Prostate gland (tissue), 2 donors: Measurements from ENCODE around the gene GLT1D1.

Source experiments
- POLR2A ChIP-seq: fragments of 450-650 bp; IDR thresholded peaks from one replicate; pipeline ENCODE4 v1.6.1; 2016; ENCODE audit warnings: antibody characterized with exemption, mild to moderate bottlenecking
- POLR2AphosphoS5 ChIP-seq: sonication (generic); formaldehyde crosslinking; IDR thresholded peaks from one replicate; pipeline ENCODE4 v1.6.1; 2017; ENCODE audit warnings: antibody characterized with exemption
- TF ChIP-seq, protein P1 (sequence below), 4 experiments: fragments of 200-600 bp in 2 of 4; fragments of 450-650 bp in 2 of 4; sonication (generic) in 2 of 4; IDR thresholded peaks; 1 replicate in 3 of 4; 2 replicates in 1 of 4; pipeline ENCODE4 v1.5.1; 2016 to 2019; ENCODE audit warnings: antibody characterized with exemption in 4 of 4, mild to moderate bottlenecking in 2 of 4, moderate library complexity in 2 of 4

DNA sequence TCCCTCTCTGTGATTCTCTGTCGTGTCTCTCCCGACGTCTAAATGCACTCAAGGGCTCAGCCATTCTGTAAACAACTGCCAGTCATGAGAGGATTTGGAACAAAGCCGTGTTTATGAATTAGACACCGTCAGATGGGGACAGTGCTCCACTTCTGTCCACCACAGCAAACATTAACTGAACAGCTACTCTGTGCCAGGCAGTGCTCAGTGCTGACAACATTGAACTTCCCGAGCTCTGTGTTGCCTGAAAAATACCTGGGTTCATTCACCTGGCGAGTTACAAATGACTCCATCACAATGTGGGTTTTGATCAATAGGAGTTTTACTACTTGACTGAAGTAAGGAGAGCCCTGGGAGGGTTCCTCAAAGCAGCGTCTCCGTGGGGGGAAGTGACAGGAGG lies 139.3 kb downstream of the GLT1D1 start:
- TF ChIP-seq POLR2A = no peak
- TF ChIP-seq, protein P1, sequence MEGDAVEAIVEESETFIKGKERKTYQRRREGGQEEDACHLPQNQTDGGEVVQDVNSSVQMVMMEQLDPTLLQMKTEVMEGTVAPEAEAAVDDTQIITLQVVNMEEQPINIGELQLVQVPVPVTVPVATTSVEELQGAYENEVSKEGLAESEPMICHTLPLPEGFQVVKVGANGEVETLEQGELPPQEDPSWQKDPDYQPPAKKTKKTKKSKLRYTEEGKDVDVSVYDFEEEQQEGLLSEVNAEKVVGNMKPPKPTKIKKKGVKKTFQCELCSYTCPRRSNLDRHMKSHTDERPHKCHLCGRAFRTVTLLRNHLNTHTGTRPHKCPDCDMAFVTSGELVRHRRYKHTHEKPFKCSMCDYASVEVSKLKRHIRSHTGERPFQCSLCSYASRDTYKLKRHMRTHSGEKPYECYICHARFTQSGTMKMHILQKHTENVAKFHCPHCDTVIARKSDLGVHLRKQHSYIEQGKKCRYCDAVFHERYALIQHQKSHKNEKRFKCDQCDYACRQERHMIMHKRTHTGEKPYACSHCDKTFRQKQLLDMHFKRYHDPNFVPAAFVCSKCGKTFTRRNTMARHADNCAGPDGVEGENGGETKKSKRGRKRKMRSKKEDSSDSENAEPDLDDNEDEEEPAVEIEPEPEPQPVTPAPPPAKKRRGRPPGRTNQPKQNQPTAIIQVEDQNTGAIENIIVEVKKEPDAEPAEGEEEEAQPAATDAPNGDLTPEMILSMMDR (IDR thresholded peaks at IDR 0.05) = no peak
- no peak for TF ChIP-seq POLR2AphosphoS5
